Osteoblast (primary cell): ENCODE measurements around the gene SERPINB6. TPM values are rescaled to one million over a fixed set of nuclear protein-coding genes. Genes with fewer than 3 reads are reported as not detected.

Source experiments
- DNase-seq: peaks from one replicate; pipeline ENCODE4 v3.0.0; 2011; ENCODE audit warnings: low spot score, mixed read lengths; ENCODE audit not compliant: insufficient read length; ENCODE audit errors: missing footprints
- H2AFZ ChIP-seq: 2 replicates; pipeline ENCODE4 v1.6.0; 2011; ENCODE audit warnings: mild to moderate bottlenecking, low read length
- H3K27ac ChIP-seq: 2 replicates; pipeline ENCODE4 v1.5.1; 2011; ENCODE audit warnings: mild to moderate bottlenecking, low read depth, low read length, moderate library complexity
- H3K27me3 ChIP-seq: 2 replicates; pipeline ENCODE4 v1.6.0; 2012; ENCODE audit warnings: mild to moderate bottlenecking, control low read depth, inconsistent platforms, low read length, moderate library complexity; ENCODE audit not compliant: insufficient read depth
- H3K36me3 ChIP-seq: 2 replicates; pipeline ENCODE4 v1.5.1; 2011; ENCODE audit warnings: mild to moderate bottlenecking, low read length, control low read depth, moderate library complexity; ENCODE audit not compliant: insufficient read depth
- H3K4me1 ChIP-seq: 2 replicates; pipeline ENCODE4 v1.5.1; 2011; ENCODE audit warnings: mild to moderate bottlenecking, low read length, control low read depth, moderate library complexity; ENCODE audit not compliant: insufficient read depth
- H3K4me2 ChIP-seq: 2 replicates; pipeline ENCODE4 v1.6.0; 2011; ENCODE audit warnings: mild to moderate bottlenecking, low read length; ENCODE audit not compliant: insufficient read depth
- H3K4me3 ChIP-seq: fragments of 200-600 bp; sonication (generic); 3 replicates; pipeline ENCODE4 v1.5.1; 2012; ENCODE audit warnings: mild to moderate bottlenecking, low read length, inconsistent platforms; ENCODE audit not compliant: insufficient read depth
- H3K79me2 ChIP-seq: 2 replicates; pipeline ENCODE4 v1.6.0; 2012; ENCODE audit warnings: mild to moderate bottlenecking, low read length, control low read depth, inconsistent platforms; ENCODE audit not compliant: insufficient read depth
- H3K9me3 ChIP-seq: 2 replicates; pipeline ENCODE4 v1.5.1; 2011; ENCODE audit warnings: low read depth, low read length, control low read depth
- H4K20me1 ChIP-seq: 2 replicates; pipeline ENCODE4 v1.6.0; 2012; ENCODE audit warnings: mild to moderate bottlenecking, low read length, control low read depth; ENCODE audit not compliant: insufficient read depth
- CTCF ChIP-seq: IDR thresholded peaks from 2 replicates; pipeline ENCODE4 v1.5.1; 2011; ENCODE audit warnings: mild to moderate bottlenecking, low read depth, low read length, moderate library complexity; ENCODE audit errors: extremely low read depth
- total RNA-seq: library from RNA; depleted of rRNA; stranded (reverse); fragments of >200 nt; gene quantifications from 2 replicates; pipeline ENCODE4 v1.2.3, GENCODE V29; 2012

The SERPINB6 gene
- total RNA-seq, 1 donor: 83.2 TPM

- Histone ChIP-seq H3K79me2 (peaks cover 6% of the 10 kb centered on the region), H4K20me1 (no peaks in the 10 kb centered on the region), H2AFZ (no peak overlapping the region), H3K27ac (no peak overlapping the region), H3K27me3 (no peaks in the 10 kb centered on the region), H3K4me3 (no peak overlapping the region), H3K4me1 (peaks cover 7% of the 10 kb centered on the region), H3K36me3 (peaks cover 35% of the 10 kb centered on the region), H3K4me2 (no peak overlapping the region), H3K9me3 (no peaks in the 10 kb centered on the region)
- TF ChIP-seq CTCF: no peak
- no peak for DNase-seq
Measured at GRCh38 chr6:2949536-2950083, 21.8 kb downstream of the SERPINB6 start.

- TF ChIP-seq CTCF: no peak
- Histone ChIP-seq H3K4me3 (no peak overlapping the region), H3K27me3 (no peaks in the 10 kb centered on the region), H3K27ac (no peak overlapping the region), H3K4me1 (peaks cover 7% of the 10 kb centered on the region), H4K20me1 (no peaks in the 10 kb centered on the region), H3K4me2 (no peak overlapping the region), H2AFZ (no peak overlapping the region), H3K36me3 (peaks cover 31% of the 10 kb centered on the region), H3K9me3 (no peaks in the 10 kb centered on the region), H3K79me2 (peaks cover 3% of the 10 kb centered on the region)
- peak; percentile 46 for DNase-seq
Measured at GRCh38 chr6:2949121-2949520, 22.2 kb downstream of the SERPINB6 start.

- no peak for TF ChIP-seq CTCF
- no peaks in the 10 kb centered on the region for H3K9me3 ChIP-seq
- H3K27ac ChIP-seq: no peak overlapping the region
- H3K36me3 ChIP-seq: peaks cover 30% of the 10 kb centered on the region
- H4K20me1 ChIP-seq: no peaks in the 10 kb centered on the region
- H3K4me3 ChIP-seq: no peak overlapping the region
- H3K27me3 ChIP-seq: no peaks in the 10 kb centered on the region
- peaks cover 7% of the 10 kb centered on the region for H3K4me1 ChIP-seq
- no peak for DNase-seq
- peaks cover 3% of the 10 kb centered on the region for H3K79me2 ChIP-seq
- H2AFZ ChIP-seq: no peak overlapping the region
- no peak overlapping the region for H3K4me2 ChIP-seq
Measured at GRCh38 chr6:2948228-2949025, 22.9 kb downstream of the SERPINB6 start.

- no peaks in the 10 kb centered on the region for H3K27me3 ChIP-seq
- DNase-seq: peak; percentile 53
- H3K79me2 ChIP-seq: no peaks in the 10 kb centered on the region
- H3K9me3 ChIP-seq: no peaks in the 10 kb centered on the region
- H3K4me2 ChIP-seq: no peak overlapping the region
- H3K36me3 ChIP-seq: peaks cover 24% of the 10 kb centered on the region
- no peak for TF ChIP-seq CTCF
- H4K20me1 ChIP-seq: no peaks in the 10 kb centered on the region
- H3K4me3 ChIP-seq: no peak overlapping the region
- no peak overlapping the region for H2AFZ ChIP-seq
- H3K27ac ChIP-seq: no peak overlapping the region
- peaks cover 3% of the 10 kb centered on the region for H3K4me1 ChIP-seq
Measured at GRCh38 chr6:2947445-2947844, 23.9 kb downstream of the SERPINB6 start.
